ENCODE data around the gene CLDN5. TPM values are rescaled to one million over a fixed set of nuclear protein-coding genes. Genes with fewer than 3 reads are reported as not detected.

CLDN5 gene
- total RNA-seq, 4 donors from 2014 or later: 65.7 to 671 (median 224) TPM

GRCh38 chr22:19529811-19530210 is 5.6 kb upstream of the CLDN5 start:
- no peaks in the 10 kb centered on the region for H3K4me1 ChIP-seq
- H3K36me3 ChIP-seq: no peaks in the 10 kb centered on the region
- H3K27me3 ChIP-seq: no peaks in the 10 kb centered on the region
- no peaks in the 10 kb centered on the region for H3K9me3 ChIP-seq
- DNase-seq: no peak
- no peak overlapping the region for H3K4me3 ChIP-seq
- intact Hi-C loops (cut with DNase I; ENCODE audit: low total_unique reads): no loop called here
- TF ChIP-seq, protein P1, sequence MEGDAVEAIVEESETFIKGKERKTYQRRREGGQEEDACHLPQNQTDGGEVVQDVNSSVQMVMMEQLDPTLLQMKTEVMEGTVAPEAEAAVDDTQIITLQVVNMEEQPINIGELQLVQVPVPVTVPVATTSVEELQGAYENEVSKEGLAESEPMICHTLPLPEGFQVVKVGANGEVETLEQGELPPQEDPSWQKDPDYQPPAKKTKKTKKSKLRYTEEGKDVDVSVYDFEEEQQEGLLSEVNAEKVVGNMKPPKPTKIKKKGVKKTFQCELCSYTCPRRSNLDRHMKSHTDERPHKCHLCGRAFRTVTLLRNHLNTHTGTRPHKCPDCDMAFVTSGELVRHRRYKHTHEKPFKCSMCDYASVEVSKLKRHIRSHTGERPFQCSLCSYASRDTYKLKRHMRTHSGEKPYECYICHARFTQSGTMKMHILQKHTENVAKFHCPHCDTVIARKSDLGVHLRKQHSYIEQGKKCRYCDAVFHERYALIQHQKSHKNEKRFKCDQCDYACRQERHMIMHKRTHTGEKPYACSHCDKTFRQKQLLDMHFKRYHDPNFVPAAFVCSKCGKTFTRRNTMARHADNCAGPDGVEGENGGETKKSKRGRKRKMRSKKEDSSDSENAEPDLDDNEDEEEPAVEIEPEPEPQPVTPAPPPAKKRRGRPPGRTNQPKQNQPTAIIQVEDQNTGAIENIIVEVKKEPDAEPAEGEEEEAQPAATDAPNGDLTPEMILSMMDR (IDR thresholded peaks at IDR 0.05): no peak
- no peak for TF ChIP-seq POLR2A (IDR thresholded peaks at IDR 0.05)
- no peak overlapping the region for H3K27ac ChIP-seq

GRCh38 chr22:19527861-19528417 is 3.7 kb upstream of the CLDN5 start:
- no peak overlapping the region for H3K27ac ChIP-seq
- no peaks in the 10 kb centered on the region for H3K9me3 ChIP-seq
- no peaks in the 10 kb centered on the region for H3K27me3 ChIP-seq
- no peak for DNase-seq
- H3K4me1 ChIP-seq: peaks cover 0 to 9% of the 10 kb centered on the region in 2 donors
- H3K36me3 ChIP-seq: no peaks in the 10 kb centered on the region
- no peak overlapping the region for H3K4me3 ChIP-seq
- intact Hi-C loops (cut with DNase I; ENCODE audit: low total_unique reads): no loop called here
- TF ChIP-seq, protein P1 (IDR thresholded peaks at IDR 0.05): no peak
- TF ChIP-seq POLR2A (IDR thresholded peaks at IDR 0.05): no peak

GRCh38 chr22:19527321-19527721 is 3.1 kb upstream of the CLDN5 start:
- Histone ChIP-seq H3K9me3 (no peaks in the 10 kb centered on the region), H3K4me3 (no peak overlapping the region), H3K27me3 (no peaks in the 10 kb centered on the region), H3K4me1 (peaks cover 0 to 9% of the 10 kb centered on the region in 2 donors), H3K27ac (no peak overlapping the region), H3K36me3 (no peaks in the 10 kb centered on the region)
- intact Hi-C loops (cut with DNase I; ENCODE audit: low total_unique reads): no loop called here
- TF ChIP-seq POLR2A (IDR thresholded peaks at IDR 0.05): no peak
- TF ChIP-seq, protein P1 (IDR thresholded peaks at IDR 0.05): no peak
- DNase-seq: no peak

DNA sequence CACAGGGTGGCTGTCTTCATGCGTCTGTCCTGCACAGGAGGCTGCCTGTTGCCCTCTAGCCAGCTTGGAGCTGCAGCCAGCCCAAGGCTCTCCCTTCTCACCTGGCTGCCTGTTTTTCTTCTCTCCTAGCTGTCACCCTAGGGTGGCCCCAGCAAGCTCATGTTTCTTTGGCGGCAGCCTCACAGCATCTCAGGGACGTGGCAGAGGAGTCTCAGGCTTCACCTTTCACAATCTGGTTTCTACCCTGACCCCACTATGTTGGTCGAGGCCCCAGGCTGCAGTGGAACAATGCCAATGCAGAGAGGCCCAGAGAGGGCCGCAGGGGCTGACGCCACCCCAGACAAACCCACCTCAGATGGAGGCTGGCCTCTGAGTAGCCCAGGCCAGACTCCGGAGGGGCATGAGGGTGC is 2.5 kb upstream of the CLDN5 start:
- TF ChIP-seq, protein P1 (IDR thresholded peaks at IDR 0.05): no peak
- no peak for TF ChIP-seq POLR2A (IDR thresholded peaks at IDR 0.05)

DNA sequence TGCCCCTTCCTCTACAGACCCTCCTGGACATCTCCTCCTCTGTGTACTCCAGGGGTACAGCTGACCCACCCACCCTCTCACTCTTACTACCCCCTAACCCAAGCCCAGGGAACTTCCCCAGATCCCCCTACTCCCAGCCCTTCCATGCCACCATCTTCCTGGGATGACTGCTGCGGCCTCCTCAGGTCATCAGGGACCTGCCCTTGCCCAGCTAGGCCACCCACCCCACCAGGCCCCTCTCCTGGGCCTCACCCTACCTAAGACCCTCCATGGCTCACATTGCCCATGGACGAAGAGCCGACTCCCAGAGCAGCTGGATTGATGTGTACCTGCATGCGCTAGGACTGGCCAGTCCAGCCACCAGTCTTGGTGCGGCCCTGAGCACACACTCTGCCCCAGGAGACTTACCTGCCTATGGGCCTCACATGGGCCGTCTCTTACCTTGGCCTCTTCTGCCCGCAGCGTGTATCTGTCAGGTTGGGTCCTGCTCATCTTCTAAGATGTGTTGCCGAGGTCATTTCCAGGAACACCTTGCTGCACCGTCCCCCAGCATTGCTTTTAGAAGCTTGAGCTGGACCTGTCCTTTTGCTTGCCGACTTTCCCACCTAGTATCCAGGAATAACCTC is 2.0 kb upstream of the CLDN5 start:
- no peak overlapping the region for H3K4me3 ChIP-seq
- H3K9me3 ChIP-seq: no peaks in the 10 kb centered on the region
- intact Hi-C loops (cut with DNase I; ENCODE audit: low total_unique reads): no loop called here
- no peaks in the 10 kb centered on the region for H3K27me3 ChIP-seq
- TF ChIP-seq, protein P1 (IDR thresholded peaks at IDR 0.05): no peak
- no peak for TF ChIP-seq POLR2A (IDR thresholded peaks at IDR 0.05)
- H3K27ac ChIP-seq: peak overlapping the region in 1 of 2 donors; percentile 67
- peaks cover 0 to 9% of the 10 kb centered on the region in 2 donors for H3K4me1 ChIP-seq
- no peaks in the 10 kb centered on the region for H3K36me3 ChIP-seq
- no peak for DNase-seq

More for the DNA sequence above, 2.5 kb upstream of the CLDN5 start:
- Histone ChIP-seq H3K4me1 (peaks cover 0 to 9% of the 10 kb centered on the region in 2 donors), H3K27me3 (no peaks in the 10 kb centered on the region), H3K9me3 (no peaks in the 10 kb centered on the region), H3K27ac (no peak overlapping the region), H3K4me3 (no peak overlapping the region), H3K36me3 (no peaks in the 10 kb centered on the region)
- DNase-seq: no peak
- intact Hi-C loops (cut with DNase I; ENCODE audit: low total_unique reads): no loop called here
